CD4-positive, alpha-beta T cell treated with Interleukin-17A for 1 hour (primary cell): ENCODE results near the gene TMC3.
A peak's percentile ranks its signal among the peaks of the same experiment; 100 is the strongest.
"Not testable (repeated sequence)": the region's sequence is repeated elsewhere in the genome, so short reads cannot be mapped to it uniquely, and the experiment has no call there.

ENCODE experiments used
- DNase-seq: peaks from one replicate; pipeline ENCODE4 v3.0.0-alpha.2; 2020

TMC3 gene

GRCh38 chr15:81343371-81343770 lies 30.6 kb downstream of the TMC3 start:
- DNase-seq: no peak

DNA sequence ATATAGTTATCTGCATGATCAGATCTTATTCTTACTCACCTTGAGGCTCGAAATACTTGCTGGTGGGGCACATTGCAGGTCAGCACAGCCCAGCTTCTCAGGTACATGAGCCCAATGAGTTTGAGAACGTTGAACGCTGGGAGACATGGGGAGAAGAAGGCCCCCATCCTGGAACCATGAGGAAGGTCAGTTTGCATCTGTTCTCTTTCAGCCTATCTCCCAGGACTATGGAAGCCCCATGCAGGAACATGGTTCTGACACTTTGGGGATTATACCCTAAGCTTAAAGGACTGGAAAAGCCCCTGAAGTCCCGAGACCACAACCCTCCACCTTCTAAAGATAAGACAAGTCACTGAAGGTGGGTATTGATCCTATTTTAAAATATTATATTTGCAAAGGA lies 32.7 kb downstream of the TMC3 start:
- no peak for DNase-seq

DNA sequence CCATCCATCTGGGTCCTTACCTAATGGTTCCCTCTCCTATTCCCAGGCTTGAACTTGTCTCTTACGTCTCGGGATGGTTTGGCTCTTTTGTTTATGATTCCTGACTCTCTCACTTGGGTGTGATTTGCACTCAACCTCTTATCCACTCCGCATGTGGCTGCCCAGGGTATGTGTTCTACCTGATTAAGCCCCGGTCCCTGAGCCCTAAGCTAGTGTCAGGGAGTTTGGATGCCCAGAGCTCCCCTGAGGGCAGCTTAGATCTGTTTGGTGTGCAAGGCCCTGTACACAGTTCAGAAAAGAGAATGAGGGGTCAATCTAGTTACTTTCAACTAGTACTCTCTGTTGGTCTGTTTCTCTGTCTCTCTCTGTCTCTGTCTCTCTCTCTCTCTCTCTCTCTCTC lies 34.2 kb downstream of the TMC3 start:
- DNase-seq: no peak

- DNase-seq: no peak
Observed at GRCh38 chr15:81339321-81339720, 34.7 kb downstream of the TMC3 start.

DNA sequence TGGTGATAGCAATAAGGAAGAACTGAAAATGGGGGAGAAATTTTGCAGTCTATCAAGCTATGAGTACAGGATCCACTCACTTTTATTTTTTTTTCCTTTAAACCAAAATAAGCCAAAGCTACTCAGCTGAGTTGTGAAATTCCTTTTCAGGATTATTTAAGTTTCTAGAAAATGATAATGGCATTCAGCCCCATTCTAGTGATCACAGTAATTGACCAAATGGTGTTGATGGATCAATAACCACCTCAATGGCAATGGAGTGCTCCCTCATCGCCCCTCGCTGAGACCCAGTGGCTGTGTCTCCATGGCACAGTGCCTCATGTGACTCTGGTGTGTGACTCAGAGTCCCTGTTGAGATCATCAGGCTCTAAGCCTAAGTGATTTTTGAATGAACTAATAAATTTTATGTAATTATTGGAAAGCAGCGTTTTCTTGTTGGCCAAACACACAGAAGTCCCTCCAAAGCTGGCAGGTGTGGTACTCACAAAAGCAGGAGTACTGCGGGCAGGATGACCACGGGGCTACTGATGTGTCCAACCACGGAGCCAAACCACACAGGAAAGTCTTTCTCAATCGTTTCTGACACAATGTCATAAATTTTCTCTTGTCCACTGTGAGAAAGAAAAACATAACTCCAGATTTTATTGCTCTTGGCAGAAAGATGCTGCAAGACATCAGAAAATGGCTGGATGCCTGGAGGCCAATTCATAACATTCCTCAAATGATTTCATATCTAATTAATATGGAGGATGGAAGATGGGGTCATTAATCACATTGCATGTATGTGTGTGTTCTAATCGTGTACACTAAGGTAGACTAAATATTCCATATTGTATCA lies 35.6 kb downstream of the TMC3 start:
- DNase-seq: no peak

- no peak for DNase-seq
Observed at GRCh38 chr15:81337713-81338157, 36.3 kb downstream of the TMC3 start.

- DNase-seq: no peak
Observed at GRCh38 chr15:81337241-81337640, 36.8 kb downstream of the TMC3 start.

DNA sequence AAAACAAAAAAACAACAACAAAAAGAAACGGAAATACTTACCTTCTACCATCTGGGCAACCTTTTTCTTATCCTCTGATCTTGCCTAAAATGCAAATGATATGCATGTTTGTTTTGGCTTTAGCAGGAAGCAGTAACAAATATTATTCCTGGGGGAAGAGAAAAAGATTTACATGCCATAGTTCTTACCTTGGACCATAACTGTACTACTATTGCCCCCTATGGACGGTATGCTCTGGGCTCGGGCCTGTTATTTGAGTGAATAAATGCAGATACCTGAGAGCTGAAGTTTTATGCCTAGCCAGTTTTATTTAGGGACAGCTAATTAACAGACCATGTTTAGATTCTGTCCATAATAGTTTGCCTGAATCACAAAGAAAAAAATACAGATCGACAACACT lies 37.4 kb downstream of the TMC3 start:
- DNase-seq: peak; percentile 66

DNA sequence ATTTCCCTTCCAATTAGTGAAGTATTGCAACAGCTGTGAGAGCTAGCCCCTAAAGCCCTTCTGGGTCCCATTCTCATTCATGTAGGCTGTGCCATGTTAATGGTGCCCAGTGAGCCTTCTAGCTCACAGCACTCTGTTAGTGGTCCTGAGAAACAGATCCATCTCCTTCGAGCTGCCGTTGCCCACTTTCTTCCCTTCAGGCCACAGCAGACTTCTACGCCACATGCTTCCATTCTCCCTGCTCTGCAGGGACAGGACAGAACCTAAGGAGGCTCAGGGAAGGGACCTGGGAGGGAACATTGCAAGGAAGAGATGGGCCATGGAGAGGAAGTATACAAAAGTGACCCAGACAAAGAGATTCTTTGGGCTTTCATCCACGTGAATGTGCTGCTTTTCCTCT lies 38.4 kb downstream of the TMC3 start:
- DNase-seq: no peak

DNA sequence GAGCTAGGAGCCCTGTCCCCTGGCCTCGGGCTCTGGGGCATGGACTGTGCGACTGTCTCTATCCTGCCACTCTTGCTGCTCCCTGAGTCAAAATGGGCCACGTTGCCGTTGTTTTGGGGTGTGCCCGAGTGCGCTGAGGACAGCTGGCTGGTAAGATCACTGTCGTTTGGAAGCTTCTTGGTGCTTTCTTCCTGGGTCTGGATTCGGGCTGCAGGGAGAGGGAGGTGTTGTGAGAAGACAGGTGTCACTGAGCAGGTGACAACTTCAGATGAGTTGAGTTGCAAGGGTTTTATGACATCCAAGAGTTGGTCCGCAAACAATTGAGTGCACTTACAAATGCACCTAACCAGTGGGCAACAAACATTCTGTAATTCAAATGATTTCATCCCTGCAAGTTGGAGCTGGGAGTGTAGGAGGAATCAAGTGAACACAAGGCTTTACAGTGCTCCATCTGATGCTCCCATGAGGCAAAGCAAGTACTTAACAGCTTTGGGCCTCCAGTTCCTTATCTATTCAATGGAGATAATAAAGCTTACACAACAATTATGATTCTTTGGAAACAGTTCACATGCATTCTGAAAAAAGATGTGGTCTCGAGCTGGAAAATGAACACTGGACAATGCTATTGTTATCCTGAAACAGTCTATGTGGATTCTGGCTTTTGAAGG lies 39.1 kb downstream of the TMC3 start:
- DNase-seq: no peak

GRCh38 chr15:81333363-81333762 lies 40.6 kb downstream of the TMC3 start:
- DNase-seq: no peak

- DNase-seq: no peak
Observed at GRCh38 chr15:81332326-81332725, 41.7 kb downstream of the TMC3 start.

DNA sequence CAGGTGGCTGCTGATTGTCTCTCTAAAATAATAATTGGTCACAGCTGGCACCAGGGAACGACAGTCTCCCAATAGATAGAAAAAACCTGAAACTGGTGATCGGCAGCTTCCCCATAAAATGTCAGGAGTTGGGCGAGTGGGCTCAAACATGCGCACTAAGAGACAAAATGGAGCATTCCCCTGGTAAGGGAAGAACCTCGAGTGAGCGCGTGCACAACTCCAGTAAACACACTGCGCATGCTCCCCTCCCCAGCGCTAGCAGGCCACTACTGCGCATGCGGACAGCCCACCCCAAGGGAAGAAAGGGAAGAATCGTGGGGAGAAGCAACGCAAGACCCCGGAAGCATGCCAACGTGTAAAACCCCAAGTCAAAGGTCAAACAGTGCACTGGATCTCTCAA lies 42.4 kb downstream of the TMC3 start:
- no peak for DNase-seq

DNA sequence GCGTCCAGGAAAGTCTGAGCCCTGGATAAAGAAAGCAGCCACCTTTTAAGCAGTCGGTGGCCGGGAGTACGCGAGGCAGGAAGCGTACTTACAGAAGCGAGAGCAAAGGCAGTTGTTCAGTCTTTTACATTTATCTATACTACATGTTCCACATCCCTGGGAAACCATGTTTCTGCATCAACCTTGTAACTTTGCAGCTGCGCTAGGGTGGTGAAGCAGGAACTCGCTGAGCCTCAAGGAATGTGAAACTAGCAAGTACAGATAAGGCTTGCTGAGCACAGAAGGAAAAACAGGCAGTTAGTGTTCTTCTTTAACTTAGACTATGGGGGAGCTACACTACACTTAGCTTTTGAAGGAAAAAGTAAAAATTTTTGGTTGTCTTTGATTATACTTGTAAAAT lies 42.9 kb downstream of the TMC3 start:
- DNase-seq: not testable (repeated sequence)

DNA sequence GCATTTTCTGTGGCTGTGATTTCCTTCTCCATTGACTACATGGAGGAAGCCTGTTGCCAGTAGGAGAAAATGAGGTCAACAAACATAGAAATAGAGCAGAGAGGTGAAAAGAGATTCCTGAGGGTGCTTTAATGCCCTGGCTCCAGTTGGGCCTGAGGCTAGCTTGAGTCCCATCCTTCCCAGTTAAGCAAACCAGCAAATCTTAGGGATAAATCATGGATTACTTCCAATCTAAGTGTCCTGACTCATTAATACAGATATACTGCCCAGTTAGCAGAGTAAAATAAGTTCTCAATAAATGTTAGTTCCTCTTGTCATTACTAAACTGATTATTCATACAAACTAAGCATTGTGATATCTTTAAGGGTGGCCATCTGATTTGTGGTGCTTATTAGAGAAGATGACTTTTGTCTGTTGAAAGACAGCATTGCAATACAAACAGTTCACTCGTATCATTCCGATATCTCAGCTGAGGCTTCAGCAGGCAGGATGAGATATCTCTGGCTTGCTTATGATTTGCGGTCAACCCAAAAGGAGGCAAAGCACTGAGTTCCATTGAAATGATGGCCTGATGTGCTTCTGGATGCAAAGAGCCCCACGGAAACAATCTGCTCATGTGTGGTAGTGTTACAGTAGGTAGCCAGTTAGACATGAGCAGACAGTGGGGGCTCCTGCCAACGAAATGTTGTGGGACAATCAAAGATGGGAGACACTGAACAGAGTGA lies 43.5 kb downstream of the TMC3 start:
- no peak for DNase-seq

DNA sequence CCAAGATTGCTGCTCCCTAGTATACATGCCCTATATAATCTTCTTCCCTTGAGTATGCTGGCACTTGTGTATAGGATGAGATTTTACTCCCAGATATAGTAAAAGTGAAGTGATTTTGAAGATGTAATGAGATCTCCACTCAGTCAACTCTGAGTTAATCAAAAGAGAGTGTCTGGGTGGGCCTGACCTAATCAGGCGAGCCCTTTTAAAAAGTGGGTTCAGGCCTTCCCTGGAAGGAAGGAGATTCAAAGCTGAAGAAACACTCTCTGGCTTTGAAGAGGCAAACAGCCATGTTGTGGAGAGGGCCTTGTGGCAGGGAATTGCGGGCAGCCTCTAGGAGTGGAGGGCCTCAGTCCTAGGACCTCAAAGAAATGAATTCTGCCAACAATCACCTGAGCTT lies 44.6 kb downstream of the TMC3 start:
- no peak for DNase-seq

- DNase-seq: no peak
Observed at GRCh38 chr15:81327516-81327915, 46.5 kb downstream of the TMC3 start.

DNA sequence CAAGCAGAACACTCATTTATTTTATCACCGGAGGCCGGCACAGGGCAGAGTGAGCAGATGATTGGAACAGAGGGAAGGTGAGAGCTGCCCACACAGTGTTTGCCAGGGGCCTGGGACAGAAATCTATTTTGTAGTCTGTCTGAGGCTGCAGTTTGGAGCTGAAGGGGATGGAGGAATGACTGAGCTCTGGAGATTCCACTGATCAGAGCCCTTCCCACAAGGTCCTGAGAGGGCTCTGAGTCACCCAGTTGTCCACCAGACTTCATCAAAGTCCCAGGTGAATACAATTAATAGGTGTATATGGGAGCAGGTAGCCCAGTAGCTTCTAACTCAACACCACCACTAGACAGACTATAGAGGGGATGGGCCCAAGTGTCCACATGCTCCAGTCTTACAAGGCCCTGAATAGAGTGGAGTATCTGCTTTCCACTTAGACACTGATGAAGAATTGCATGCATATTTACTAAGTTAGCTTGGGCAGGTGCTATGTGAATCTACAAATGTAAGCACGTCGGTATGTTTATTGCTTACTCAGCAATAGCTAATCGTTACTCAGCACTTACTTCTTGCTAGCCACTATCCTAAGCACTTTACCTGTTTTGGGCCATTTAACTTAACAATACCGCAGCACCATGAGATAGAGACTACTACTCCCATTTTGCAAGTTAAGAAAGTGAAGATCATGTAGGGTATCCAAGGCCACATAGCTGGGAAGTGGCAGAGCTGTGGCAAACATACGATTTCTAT lies 47.4 kb downstream of the TMC3 start:
- DNase-seq: no peak

DNA sequence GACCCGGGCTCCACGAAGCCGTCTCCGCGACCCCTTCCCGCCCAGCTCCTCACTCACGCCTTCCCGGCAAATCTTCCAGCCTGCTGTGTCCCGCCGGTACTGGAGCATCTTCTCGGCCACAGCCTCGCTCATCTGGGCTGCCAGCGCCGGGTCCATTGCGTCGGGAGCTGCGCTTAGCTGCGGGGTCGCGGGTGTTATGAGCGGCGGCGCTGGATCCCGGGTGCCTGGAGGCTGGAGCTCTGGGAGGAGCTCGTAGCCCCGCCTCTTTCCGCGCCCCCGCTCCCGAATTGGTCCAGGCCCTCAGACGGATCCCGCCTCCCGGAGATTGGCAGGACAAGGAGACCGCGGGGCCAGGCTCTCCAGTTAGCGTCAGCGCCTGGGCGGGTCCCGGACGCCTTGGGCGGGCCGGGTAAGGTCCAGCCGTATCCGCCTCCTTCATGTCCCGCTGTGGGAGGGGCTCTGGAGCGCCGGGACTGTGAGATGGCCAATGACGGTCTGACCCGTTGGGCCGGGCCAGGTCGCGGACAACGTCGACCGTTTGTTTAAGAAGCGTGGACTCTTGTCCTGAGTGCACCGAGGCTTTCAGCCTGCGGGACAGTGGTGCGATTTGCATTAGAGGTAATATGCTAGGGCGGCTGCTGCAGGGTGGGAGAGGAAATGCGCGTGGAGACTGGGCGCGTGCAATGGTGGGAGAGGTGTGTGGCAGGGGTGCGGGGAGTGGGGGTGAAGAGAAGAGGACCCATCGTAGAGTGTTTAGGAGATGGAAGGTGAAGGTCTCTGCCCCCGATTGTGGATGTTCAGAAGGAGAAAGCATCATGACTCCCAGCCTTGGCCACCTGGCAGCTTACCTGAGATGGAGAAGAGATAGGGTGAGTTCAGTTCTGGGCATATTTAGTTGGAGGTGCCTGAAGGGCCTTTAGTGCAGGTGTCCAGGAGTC lies 49.8 kb downstream of the TMC3 start, which contains the start of gene STARD5:
Gene STARD5 (minus strand): TSS at position 198 of the 938 bp plus-strand sequence. CDS start 42 bp downstream, at position 156.
- DNase-seq: peak; percentile 94

DNA sequence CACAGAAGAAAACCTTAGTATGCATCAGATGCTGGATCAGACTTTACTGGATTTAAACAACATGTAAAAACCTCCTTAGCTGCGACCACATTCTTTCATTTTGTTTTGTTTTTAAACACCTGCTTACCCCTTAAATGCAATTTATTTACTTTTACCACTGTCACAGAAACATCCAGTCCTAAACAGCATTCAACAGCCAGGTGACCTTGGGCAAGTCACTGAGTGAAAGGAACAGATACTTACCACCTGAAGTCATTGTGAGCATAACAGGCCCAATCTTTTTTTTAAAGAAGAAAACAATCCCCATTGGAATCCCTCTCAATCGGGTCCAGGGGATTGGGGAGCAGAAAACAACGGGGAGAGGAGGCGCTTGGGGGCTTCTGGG lies 50.5 kb downstream of the TMC3 start:
- DNase-seq: no peak

GRCh38 chr15:81322676-81323253 lies 51.2 kb downstream of the TMC3 start:
- DNase-seq: no peak
